H9 (cell line): ENCODE measurements around the gene PTF1A. TPM values are rescaled to one million over a fixed set of nuclear protein-coding genes. Genes with fewer than 3 reads are reported as not detected.

Experiments
- DNase-seq: peaks from one replicate; pipeline ENCODE4 v3.0.0-alpha.2; 2017
- H2AFZ ChIP-seq: one replicate; pipeline ENCODE4 v1.6.1; 2013; ENCODE audit warnings: mild to moderate bottlenecking, low read length, control low read depth, moderate library complexity
- H2AK5ac ChIP-seq: 2 replicates; pipeline ENCODE4 v1.6.1; 2013; ENCODE audit warnings: low read length, control low read depth, mixed read lengths; ENCODE audit not compliant: insufficient read length
- H2BK120ac ChIP-seq: one replicate; pipeline ENCODE4 v1.6.1; 2013; ENCODE audit warnings: low read depth, mild to moderate bottlenecking, low read length, control low read depth, inconsistent platforms; ENCODE audit not compliant: poor library complexity, severe bottlenecking
- H2BK12ac ChIP-seq: 2 replicates; pipeline ENCODE4 v1.6.1; 2013; ENCODE audit warnings: low read length, control low read depth, mixed read lengths, low read depth; ENCODE audit not compliant: insufficient read length
- H2BK15ac ChIP-seq: 2 replicates; pipeline ENCODE4 v1.6.1; 2013; ENCODE audit warnings: low read depth, low read length, control low read depth
- H2BK20ac ChIP-seq: one replicate; pipeline ENCODE4 v1.6.1; 2013; ENCODE audit warnings: low read depth, mild to moderate bottlenecking, low read length, control low read depth, inconsistent platforms; ENCODE audit not compliant: poor library complexity, severe bottlenecking
- H2BK5ac ChIP-seq: 2 replicates; pipeline ENCODE4 v1.6.1; 2013; ENCODE audit warnings: low read length, control low read depth, mixed read lengths; ENCODE audit not compliant: insufficient read length
- H3K14ac ChIP-seq: 2 replicates; pipeline ENCODE4 v1.6.1; 2013; ENCODE audit warnings: low read length, control low read depth; ENCODE audit not compliant: insufficient read depth
- H3K18ac ChIP-seq: 2 replicates; pipeline ENCODE4 v1.6.1; 2013; ENCODE audit warnings: low read depth, mild to moderate bottlenecking, mixed read lengths, low read length, control low read depth; ENCODE audit not compliant: insufficient read length
- H3K23ac ChIP-seq: 2 replicates; pipeline ENCODE4 v1.6.1; 2013; ENCODE audit warnings: low read length, control low read depth, mixed read lengths, low read depth; ENCODE audit not compliant: insufficient read length
- H3K23me2 ChIP-seq: 2 replicates; pipeline ENCODE4 v1.6.1; 2013; ENCODE audit warnings: low read depth, mild to moderate bottlenecking, mixed read lengths, low read length, control low read depth; ENCODE audit not compliant: insufficient read length, poor library complexity, severe bottlenecking
- H3K27ac ChIP-seq: 2 replicates; pipeline ENCODE4 v1.5.1; 2013; ENCODE audit warnings: low read length, control low read depth, mixed read lengths, low read depth; ENCODE audit not compliant: insufficient read length
- H3K27me3 ChIP-seq: 2 replicates; pipeline ENCODE4 v1.6.1; 2013; ENCODE audit warnings: low read length, control low read depth, inconsistent platforms; ENCODE audit not compliant: insufficient read depth
- H3K4ac ChIP-seq: 2 replicates; pipeline ENCODE4 v1.6.1; 2013; ENCODE audit warnings: low read depth, mild to moderate bottlenecking, control low read depth, inconsistent platforms, low read length, moderate library complexity
- H3K4me1 ChIP-seq: 2 replicates; pipeline ENCODE4 v1.6.1; 2013; ENCODE audit warnings: low read length, control low read depth, inconsistent platforms; ENCODE audit not compliant: insufficient read depth
- H3K4me2 ChIP-seq: 2 replicates; pipeline ENCODE4 v1.6.1; 2013; ENCODE audit warnings: low read length, control low read depth, mixed read lengths; ENCODE audit not compliant: insufficient read length, insufficient read depth
- H3K56ac ChIP-seq: 2 replicates; pipeline ENCODE4 v1.6.1; 2013; ENCODE audit warnings: low read depth, mild to moderate bottlenecking, mixed read lengths, low read length, control low read depth; ENCODE audit not compliant: insufficient read length
- H3K79me1 ChIP-seq: 2 replicates; pipeline ENCODE4 v1.6.1; 2013; ENCODE audit warnings: low read depth, mild to moderate bottlenecking, moderate library complexity, low read length, control low read depth, inconsistent platforms; ENCODE audit not compliant: insufficient read depth, poor library complexity, severe bottlenecking
- H3K79me2 ChIP-seq: 2 replicates; pipeline ENCODE4 v1.6.1; 2013; ENCODE audit warnings: low read length, control low read depth, inconsistent platforms; ENCODE audit not compliant: insufficient read depth
- H3K9ac ChIP-seq: 2 replicates; pipeline ENCODE4 v1.6.1; 2013; ENCODE audit warnings: low read length, control low read depth, mixed read lengths; ENCODE audit not compliant: insufficient read length; ENCODE audit errors: extremely low read depth
- H3K9me3 ChIP-seq: one replicate; pipeline ENCODE4 v1.6.1; 2013; ENCODE audit warnings: low read depth, low read length, inconsistent platforms; ENCODE audit not compliant: control insufficient read depth
- H3T11ph ChIP-seq: one replicate; pipeline ENCODE4 v1.6.1; 2013; ENCODE audit warnings: mild to moderate bottlenecking, low read length, control low read depth, inconsistent platforms
- H4K20me1 ChIP-seq: one replicate; pipeline ENCODE4 v1.6.1; 2013; ENCODE audit not compliant: control insufficient read depth, insufficient read length, insufficient read depth
- H4K5ac ChIP-seq: 2 replicates; pipeline ENCODE4 v1.6.1; 2013; ENCODE audit warnings: low read depth, mild to moderate bottlenecking, mixed read lengths, low read length, control low read depth; ENCODE audit not compliant: insufficient read length
- H4K8ac ChIP-seq: replicated peaks from 2 replicates; pipeline ENCODE4 v1.6.1; 2013; ENCODE audit warnings: low read length, control low read depth, mixed read lengths, low read depth; ENCODE audit not compliant: insufficient read length
- H4K91ac ChIP-seq: 2 replicates; pipeline ENCODE4 v1.6.1; 2013; ENCODE audit warnings: low read depth, mild to moderate bottlenecking, moderate library complexity, mixed read lengths, low read length, control low read depth; ENCODE audit not compliant: insufficient read length
- H3K27ac Mint-ChIP-seq, 3 experiments: 2 replicates in 2 of 3; 3 replicates in 1 of 3; pipeline ENCODE4 v1.8.0; 2020 to 2021; ENCODE audit warnings: mixed read lengths in 3 of 3, mild to moderate bottlenecking in 1 of 3, moderate library complexity in 1 of 3
- H3K27me3 Mint-ChIP-seq: 2 replicates; pipeline ENCODE4 v1.8.0; 2021; ENCODE audit warnings: low read depth, mild to moderate bottlenecking, moderate library complexity, mixed read lengths
- H3K36me3 Mint-ChIP-seq, 3 experiments: 2 replicates in 2 of 3; 3 replicates in 1 of 3; pipeline ENCODE4 v1.8.0; 2020 to 2021; ENCODE audit warnings: low read depth in 3 of 3, mixed read lengths in 3 of 3; ENCODE audit not compliant: insufficient read depth in 1 of 3
- H3K4me1 Mint-ChIP-seq, 2 experiments: 2 replicates each; pipeline ENCODE4 v1.8.0; 2020; ENCODE audit warnings: mixed read lengths in 2 of 2
- H3K4me3 Mint-ChIP-seq, 2 experiments: 2 replicates in 1 of 2; 3 replicates in 1 of 2; pipeline ENCODE4 v1.8.0; 2020 to 2021; ENCODE audit warnings: mild to moderate bottlenecking in 2 of 2, mixed read lengths in 2 of 2, moderate library complexity in 1 of 2
- H3K9me3 Mint-ChIP-seq, 2 experiments: 2 replicates in 1 of 2; 3 replicates in 1 of 2; pipeline ENCODE4 v1.8.0; 2020; ENCODE audit warnings: mild to moderate bottlenecking in 2 of 2, mixed read lengths in 2 of 2, moderate library complexity in 1 of 2
- CTCF ChIP-seq: fragments of 200-600 bp; sonication (generic); conservative IDR thresholded peaks from 3 replicates; pipeline ENCODE4 v1.8.0; 2021; ENCODE audit warnings: antibody characterized with exemption, mild to moderate bottlenecking
- WGBS: extraction: QIAGEN DNeasy Blood & Tissue Kit; methylation state at CpG from one replicate; pipeline ENCODE4 v1.1.7; 2013; ENCODE audit warnings: missing lambda C conversion rate, low lambda C conversion rate, mixed read lengths; ENCODE audit not compliant: insufficient read length; ENCODE audit errors: extremely low coverage; 5-methylcytosine and 5-hydroxymethylcytosine counted together
- total RNA-seq: library from RNA; stranded (reverse); gene quantifications from 2 replicates; pipeline ENCODE4 v1.2.1, GENCODE V29; 2021

PTF1A gene
- total RNA-seq, 1 experiment from 2014 or later, result not detected

GRCh38 chr10:23186697-23187096, 5.4 kb upstream of the PTF1A start:
- Histone ChIP-seq H4K20me1 (peaks cover 3% of the 10 kb centered on the region), H2BK120ac (no peak overlapping the region), H2AK5ac (no peak overlapping the region), H2BK12ac (no peak overlapping the region), H3K79me1 (no peaks in the 10 kb centered on the region), H3T11ph (no peak overlapping the region), H3K27me3 (peaks cover 60% of the 10 kb centered on the region), H3K18ac (no peak overlapping the region), H4K91ac (no peak overlapping the region), H3K23me2 (peaks cover 3% of the 10 kb centered on the region), H3K4me2 (no peak overlapping the region), H4K5ac (no peak overlapping the region), H3K79me2 (no peaks in the 10 kb centered on the region), H3K23ac (no peak overlapping the region), H3K9me3 (no peaks in the 10 kb centered on the region), H2AFZ (no peak overlapping the region), H2BK15ac (no peak overlapping the region), H2BK5ac (no peak overlapping the region), H3K4ac (no peak overlapping the region), H3K56ac (no peak overlapping the region), H3K4me1 (0 out of 2 replicates have a peak, but pooled peaks cover 2% of the 10 kb centered on the region), H3K27ac (no peak overlapping the region), H2BK20ac (no peak overlapping the region), H3K14ac (no peak overlapping the region), H3K9ac (no peak overlapping the region), H4K8ac (no peak overlapping the region)
- no peak overlapping the region for H3K27ac Mint-ChIP-seq
- peaks cover 0 to 2% (median 0%) of the 10 kb centered on the region in 3 experiments; a peak in 1 of 7 replicates for H3K36me3 Mint-ChIP-seq
- peaks cover 21 to 27% of the 10 kb centered on the region in 2 experiments for H3K4me1 Mint-ChIP-seq
- WGBS, result no CpG with 5 or more reads among the region's 5 CpGs
- DNase-seq, result no peak
- peaks cover 0 to 3% of the 10 kb centered on the region in 2 experiments; a peak in 3 of 5 replicates for H3K9me3 Mint-ChIP-seq
- peaks cover 97% of the 10 kb centered on the region for H3K27me3 Mint-ChIP-seq
- no peak overlapping the region for H3K4me3 Mint-ChIP-seq
- TF ChIP-seq CTCF, result no peak
